GM21825 (cell line): ENCODE results near the gene PIK3R5.
A peak's percentile ranks its signal among the peaks of the same experiment; 100 is the strongest.

Experiments
- ATAC-seq: cut with Tn5 transposase; IDR thresholded peaks from one replicate; pipeline ENCODE4 v1.9.1; 2021; ENCODE audit warnings: mild to moderate bottlenecking, moderate library complexity; ENCODE audit not compliant: unreplicated experiment

PIK3R5 gene

GRCh38 chr17:8925141-8925540, 40.4 kb downstream of the PIK3R5 start:
- ATAC-seq = no peak

GRCh38 chr17:8924595-8924994, 40.9 kb downstream of the PIK3R5 start:
- peak; percentile 61 for ATAC-seq

GRCh38 chr17:8923762-8924161, 41.7 kb downstream of the PIK3R5 start:
- no peak for ATAC-seq

- no peak for ATAC-seq
Measured at GRCh38 chr17:8922928-8923327, 42.6 kb downstream of the PIK3R5 start.

GRCh38 chr17:8922451-8922850, 43.1 kb downstream of the PIK3R5 start:
- no peak for ATAC-seq

GRCh38 chr17:8921147-8921546, 44.4 kb downstream of the PIK3R5 start:
- ATAC-seq = no peak

GRCh38 chr17:8918807-8919465, 46.6 kb downstream of the PIK3R5 start:
- no peak for ATAC-seq

- no peak for ATAC-seq
Measured at GRCh38 chr17:8916466-8916865, 49.0 kb downstream of the PIK3R5 start.

- no peak for ATAC-seq
Measured at GRCh38 chr17:8914554-8914953, 51.0 kb downstream of the PIK3R5 start.

- no peak for ATAC-seq
Measured at GRCh38 chr17:8913879-8914278, 51.6 kb downstream of the PIK3R5 start.

- ATAC-seq = no peak
Measured at GRCh38 chr17:8913091-8913490, 52.4 kb downstream of the PIK3R5 start.

GRCh38 chr17:8912084-8912981, 53.2 kb downstream of the PIK3R5 start:
- no peak for ATAC-seq

GRCh38 chr17:8910969-8911604, 54.4 kb downstream of the PIK3R5 start:
- no peak for ATAC-seq

- no peak for ATAC-seq
Measured at GRCh38 chr17:8909586-8910270, 55.8 kb downstream of the PIK3R5 start.

- no peak for ATAC-seq
Measured at GRCh38 chr17:8905331-8905730, 60.2 kb downstream of the PIK3R5 start.

GRCh38 chr17:8904686-8905085, 60.8 kb downstream of the PIK3R5 start:
- no peak for ATAC-seq

- no peak for ATAC-seq
Measured at GRCh38 chr17:8904201-8904600, 61.3 kb downstream of the PIK3R5 start.

GRCh38 chr17:8900626-8901585, 64.6 kb downstream of the PIK3R5 start:
- ATAC-seq = no peak

- no peak for ATAC-seq
Measured at GRCh38 chr17:8900207-8900606, 65.3 kb downstream of the PIK3R5 start.

- ATAC-seq = no peak
Measured at GRCh38 chr17:8898636-8899035, 66.9 kb downstream of the PIK3R5 start.
